Liver (tissue), 9 donors: ENCODE data around the gene ACTL9. TPM values are rescaled to one million over a fixed set of nuclear protein-coding genes. Genes with fewer than 3 reads are reported as not detected.

ENCODE experiments used
- DNase-seq: peaks from one replicate; pipeline ENCODE4 v3.0.0-alpha.2; 2017; ENCODE audit warnings: low spot score
- H3K27ac ChIP-seq, 2 donors: one replicate each; pipeline ENCODE4 v1.7.0; 2013; ENCODE audit warnings: inconsistent platforms in 2 of 2, low read length in 2 of 2, control low read depth in 1 of 2, low read depth in 1 of 2, mild to moderate bottlenecking in 1 of 2
- H3K27me3 ChIP-seq, 4 donors: one replicate each; pipeline versions ENCODE4 v1.6.1 to v1.7.0; 2013; ENCODE audit warnings: low read length in 3 of 4, inconsistent platforms in 1 of 4, mild to moderate bottlenecking in 1 of 4, moderate library complexity in 1 of 4; ENCODE audit not compliant: control insufficient read depth in 4 of 4, insufficient read depth in 4 of 4
- H3K36me3 ChIP-seq, 4 donors: one replicate each; pipeline versions ENCODE4 v1.6.1 to v1.7.0; 2013; ENCODE audit warnings: low read length in 3 of 4, mild to moderate bottlenecking in 3 of 4, low read depth in 1 of 4, moderate library complexity in 1 of 4; ENCODE audit not compliant: control insufficient read depth in 4 of 4, insufficient read depth in 3 of 4
- H3K4me1 ChIP-seq, 4 donors: one replicate each; pipeline versions ENCODE4 v1.6.1 to v1.7.0; 2013; ENCODE audit warnings: low read length in 3 of 4, mild to moderate bottlenecking in 3 of 4, moderate library complexity in 1 of 4; ENCODE audit not compliant: control insufficient read depth in 4 of 4, insufficient read depth in 4 of 4
- H3K4me3 ChIP-seq, 3 donors: one replicate each; pipeline versions ENCODE4 v1.6.1 to v1.7.0; 2013; ENCODE audit warnings: low read length in 3 of 3, control low read depth in 1 of 3, low read depth in 1 of 3, mild to moderate bottlenecking in 1 of 3
- H3K9ac ChIP-seq, 2 donors: one replicate each; pipeline ENCODE4 v1.7.0; 2013; ENCODE audit warnings: low read length in 2 of 2, mild to moderate bottlenecking in 2 of 2, moderate library complexity in 2 of 2, control low read depth in 1 of 2, low read depth in 1 of 2
- H3K9me3 ChIP-seq, 4 donors: one replicate each; pipeline versions ENCODE4 v1.6.1 to v1.7.0; 2013; ENCODE audit warnings: low read length in 3 of 4; ENCODE audit not compliant: control insufficient read depth in 4 of 4
- EGR1 ChIP-seq, 2 donors: IDR thresholded peaks; 2 replicates each; pipeline ENCODE4 v1.6.1; 2016 to 2018; ENCODE audit warnings: antibody characterized with exemption in 2 of 2, low read depth in 2 of 2
- FOXA1 ChIP-seq: IDR thresholded peaks from 2 replicates; pipeline ENCODE4 v1.6.1; 2016; ENCODE audit warnings: antibody characterized with exemption
- FOXA2 ChIP-seq: IDR thresholded peaks from 2 replicates; pipeline ENCODE4 v1.6.1; 2016; ENCODE audit warnings: antibody characterized with exemption
- GABPA ChIP-seq, 2 donors: IDR thresholded peaks in 1 of 2; conservative IDR thresholded peaks in 1 of 2; 2 replicates each; pipeline ENCODE4 v1.6.1; 2016; ENCODE audit warnings: antibody characterized with exemption in 2 of 2, mild to moderate bottlenecking in 1 of 2, moderate library complexity in 1 of 2
- JUND ChIP-seq, 2 donors: IDR thresholded peaks; 2 replicates each; pipeline ENCODE4 v1.6.1; 2016; ENCODE audit warnings: antibody characterized with exemption in 2 of 2
- NR2F2 ChIP-seq: IDR thresholded peaks from 2 replicates; pipeline ENCODE4 v1.6.1; 2016; ENCODE audit warnings: antibody characterized with exemption
- RAD21 ChIP-seq, 2 donors: IDR thresholded peaks; 2 replicates each; pipeline ENCODE4 v1.6.1; 2016; ENCODE audit warnings: antibody characterized with exemption in 2 of 2, mild to moderate bottlenecking in 2 of 2
- REST ChIP-seq: IDR thresholded peaks from 2 replicates; pipeline ENCODE4 v1.6.1; 2016; ENCODE audit warnings: antibody characterized with exemption, mild to moderate bottlenecking
- RXRA ChIP-seq, 2 donors: IDR thresholded peaks; 2 replicates each; pipeline ENCODE4 v1.6.1; 2017 to 2018; ENCODE audit warnings: antibody characterized with exemption in 2 of 2, mild to moderate bottlenecking in 1 of 2
- SP1 ChIP-seq: IDR thresholded peaks from 2 replicates; pipeline ENCODE4 v1.6.1; 2018; ENCODE audit warnings: antibody characterized with exemption, mild to moderate bottlenecking
- ZBTB33 ChIP-seq: IDR thresholded peaks from 2 replicates; pipeline ENCODE4 v1.6.1; 2016; ENCODE audit warnings: antibody characterized with exemption
- WGBS: extraction: QIAGEN DNeasy Blood & Tissue Kit; methylation state at CpG from one replicate; pipeline ENCODE4 v1.1.7; 2013; 5-methylcytosine and 5-hydroxymethylcytosine counted together
- polyA plus RNA-seq, 2 donors: library from polyadenylated mRNA; stranded (reverse) in 1 of 2; unstranded in 1 of 2; fragments of 200-250 nt in 1 of 2; fragments of >200 nt in 1 of 2; fragmentation: Nextera tagmentation in 1 of 2; extraction: Ambion mirVana in 1 of 2; gene quantifications; one replicate each; pipeline versions ENCODE4 v1.2.1 to v1.2.3, GENCODE V29; 2013 to 2015
- total RNA-seq, 2 donors: library from RNA; depleted of rRNA; stranded (reverse); fragments of >200 nt; gene quantifications; one replicate each; pipeline ENCODE4 v1.2.3, GENCODE V29; 2014
- TF ChIP-seq, protein P1 (sequence below): IDR thresholded peaks from 2 replicates; pipeline ENCODE4 v1.6.1; 2016; ENCODE audit warnings: antibody characterized with exemption
- TF ChIP-seq, protein P2 (sequence below): fragments of 150-350 bp; IDR thresholded peaks from 2 replicates; pipeline ENCODE4 v1.5.1; 2017; ENCODE audit warnings: improper control_type of control experiment, low read depth, low read length; ENCODE audit not compliant: missing input control
- TF ChIP-seq, protein P3 (sequence below): IDR thresholded peaks from 2 replicates; pipeline ENCODE4 v1.6.1; 2016; ENCODE audit warnings: antibody characterized with exemption
- donor health status: healthy.
- donor health status: healthy.
- donor health status: healthy.
- donor health status: healthy.
- donor health status: healthy.

The ACTL9 gene
- total and polyA plus RNA-seq, 4 donors = not detected

- no peak overlapping the region for H3K4me3 ChIP-seq
- H3K36me3 ChIP-seq = no peaks in the 10 kb centered on the region
- TF ChIP-seq EGR1 (IDR thresholded peaks at IDR 0.05; ENCODE audit: low read depth in 2 of 2) = no peak
- TF ChIP-seq, protein P1, sequence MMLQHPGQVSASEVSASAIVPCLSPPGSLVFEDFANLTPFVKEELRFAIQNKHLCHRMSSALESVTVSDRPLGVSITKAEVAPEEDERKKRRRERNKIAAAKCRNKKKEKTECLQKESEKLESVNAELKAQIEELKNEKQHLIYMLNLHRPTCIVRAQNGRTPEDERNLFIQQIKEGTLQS = no peak
- TF ChIP-seq RXRA (IDR thresholded peaks at IDR 0.05) = no peak
- TF ChIP-seq GABPA (IDR thresholded peaks at IDR 0.05 in 1 of 2, conservative IDR thresholded peaks at IDR 0.05 in 1 of 2) = no peak
- no peak for TF ChIP-seq SP1
- TF ChIP-seq JUND (IDR thresholded peaks at IDR 0.05) = no peak
- peaks cover 0 to 5% (median 0%) of the 10 kb centered on the region in 4 donors for H3K27me3 ChIP-seq
- WGBS = 63% methylated on average over 9 of the region's 9 CpGs
- H3K9ac ChIP-seq = no peak overlapping the region
- H3K4me1 ChIP-seq = no peaks in the 10 kb centered on the region
- no peak overlapping the region for H3K27ac ChIP-seq
- no peaks in the 10 kb centered on the region for H3K9me3 ChIP-seq
- no peak for DNase-seq
Observed at GRCh38 chr19:8666814-8667405, 31.7 kb downstream of the ACTL9 start.

- H3K27me3 ChIP-seq = peaks cover 0 to 5% (median 0%) of the 10 kb centered on the region in 4 donors
- no peaks in the 10 kb centered on the region for H3K9me3 ChIP-seq
- TF ChIP-seq, protein P2, sequence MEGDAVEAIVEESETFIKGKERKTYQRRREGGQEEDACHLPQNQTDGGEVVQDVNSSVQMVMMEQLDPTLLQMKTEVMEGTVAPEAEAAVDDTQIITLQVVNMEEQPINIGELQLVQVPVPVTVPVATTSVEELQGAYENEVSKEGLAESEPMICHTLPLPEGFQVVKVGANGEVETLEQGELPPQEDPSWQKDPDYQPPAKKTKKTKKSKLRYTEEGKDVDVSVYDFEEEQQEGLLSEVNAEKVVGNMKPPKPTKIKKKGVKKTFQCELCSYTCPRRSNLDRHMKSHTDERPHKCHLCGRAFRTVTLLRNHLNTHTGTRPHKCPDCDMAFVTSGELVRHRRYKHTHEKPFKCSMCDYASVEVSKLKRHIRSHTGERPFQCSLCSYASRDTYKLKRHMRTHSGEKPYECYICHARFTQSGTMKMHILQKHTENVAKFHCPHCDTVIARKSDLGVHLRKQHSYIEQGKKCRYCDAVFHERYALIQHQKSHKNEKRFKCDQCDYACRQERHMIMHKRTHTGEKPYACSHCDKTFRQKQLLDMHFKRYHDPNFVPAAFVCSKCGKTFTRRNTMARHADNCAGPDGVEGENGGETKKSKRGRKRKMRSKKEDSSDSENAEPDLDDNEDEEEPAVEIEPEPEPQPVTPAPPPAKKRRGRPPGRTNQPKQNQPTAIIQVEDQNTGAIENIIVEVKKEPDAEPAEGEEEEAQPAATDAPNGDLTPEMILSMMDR = no peak
- TF ChIP-seq, protein P3, sequence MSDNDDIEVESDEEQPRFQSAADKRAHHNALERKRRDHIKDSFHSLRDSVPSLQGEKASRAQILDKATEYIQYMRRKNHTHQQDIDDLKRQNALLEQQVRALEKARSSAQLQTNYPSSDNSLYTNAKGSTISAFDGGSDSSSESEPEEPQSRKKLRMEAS = no peak
- TF ChIP-seq RXRA (IDR thresholded peaks at IDR 0.05) = no peak
- TF ChIP-seq EGR1 (IDR thresholded peaks at IDR 0.05; ENCODE audit: low read depth in 2 of 2) = no peak
- TF ChIP-seq SP1 = no peak
- no peak for TF ChIP-seq FOXA1
- H3K36me3 ChIP-seq = no peaks in the 10 kb centered on the region
- no peak overlapping the region for H3K27ac ChIP-seq
- no peak for DNase-seq
- no peaks in the 10 kb centered on the region for H3K4me1 ChIP-seq
- 72% methylated on average over 3 of the region's 3 CpGs for WGBS
- no peak overlapping the region for H3K4me3 ChIP-seq
- H3K9ac ChIP-seq = no peak overlapping the region
Observed at GRCh38 chr19:8665468-8666213, 33.0 kb downstream of the ACTL9 start.

DNA sequence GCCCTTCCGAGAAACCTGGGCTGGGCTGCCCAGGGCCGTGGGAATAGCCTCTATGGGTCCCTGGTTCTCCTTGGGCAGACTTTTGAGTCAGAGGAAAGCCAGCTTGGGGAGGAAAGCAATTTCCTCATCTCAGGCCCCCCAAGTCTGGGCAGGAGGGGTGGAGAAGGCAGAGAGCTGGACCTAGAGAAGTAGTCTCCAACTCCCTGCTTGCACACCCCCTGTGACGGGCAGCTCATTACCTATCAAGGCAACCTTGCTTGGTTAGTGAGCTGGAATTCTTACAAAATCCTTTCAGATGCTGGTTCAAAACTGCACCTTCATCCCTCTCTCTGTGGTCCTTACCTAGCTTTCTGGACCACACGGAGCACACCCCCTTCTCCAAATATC lies 33.9 kb downstream of the ACTL9 start:
- no peak overlapping the region for H3K9ac ChIP-seq
- no peak overlapping the region for H3K27ac ChIP-seq
- H3K4me1 ChIP-seq = no peaks in the 10 kb centered on the region
- H3K9me3 ChIP-seq = no peaks in the 10 kb centered on the region
- no peak for DNase-seq
- WGBS = 57% methylated on average over 4 of the region's 4 CpGs
- H3K36me3 ChIP-seq = no peaks in the 10 kb centered on the region
- H3K27me3 ChIP-seq = peaks cover 0 to 4% (median 0%) of the 10 kb centered on the region in 4 donors
- no peak overlapping the region for H3K4me3 ChIP-seq
- TF ChIP-seq, protein P2 = no peak
- TF ChIP-seq SP1 (no peak), RAD21 (IDR thresholded peaks at IDR 0.05) (no peak), NR2F2 (no peak), ZBTB33 (no peak), GABPA (IDR thresholded peaks at IDR 0.05 in 1 of 2, conservative IDR thresholded peaks at IDR 0.05 in 1 of 2) (no peak), REST (no peak), RXRA (IDR thresholded peaks at IDR 0.05) (no peak), JUND (IDR thresholded peaks at IDR 0.05) (no peak), FOXA2 (no peak)
- TF ChIP-seq, protein P3 = no peak
